Astrocyte of the hippocampus (primary cell): ENCODE results near the gene DTX3.
"Not testable (repeated sequence)": the region's sequence is repeated elsewhere in the genome, so short reads cannot be mapped to it uniquely, and the experiment has no call there.

Experiments used
- DNase-seq: peaks from one replicate; pipeline ENCODE4 v3.0.0; 2011; ENCODE audit warnings: low read depth, low spot score

DTX3 gene

GRCh38 chr12:57606821-57607220, 2.2 kb downstream of the DTX3 start:
- DNase-seq, result no peak

DNA sequence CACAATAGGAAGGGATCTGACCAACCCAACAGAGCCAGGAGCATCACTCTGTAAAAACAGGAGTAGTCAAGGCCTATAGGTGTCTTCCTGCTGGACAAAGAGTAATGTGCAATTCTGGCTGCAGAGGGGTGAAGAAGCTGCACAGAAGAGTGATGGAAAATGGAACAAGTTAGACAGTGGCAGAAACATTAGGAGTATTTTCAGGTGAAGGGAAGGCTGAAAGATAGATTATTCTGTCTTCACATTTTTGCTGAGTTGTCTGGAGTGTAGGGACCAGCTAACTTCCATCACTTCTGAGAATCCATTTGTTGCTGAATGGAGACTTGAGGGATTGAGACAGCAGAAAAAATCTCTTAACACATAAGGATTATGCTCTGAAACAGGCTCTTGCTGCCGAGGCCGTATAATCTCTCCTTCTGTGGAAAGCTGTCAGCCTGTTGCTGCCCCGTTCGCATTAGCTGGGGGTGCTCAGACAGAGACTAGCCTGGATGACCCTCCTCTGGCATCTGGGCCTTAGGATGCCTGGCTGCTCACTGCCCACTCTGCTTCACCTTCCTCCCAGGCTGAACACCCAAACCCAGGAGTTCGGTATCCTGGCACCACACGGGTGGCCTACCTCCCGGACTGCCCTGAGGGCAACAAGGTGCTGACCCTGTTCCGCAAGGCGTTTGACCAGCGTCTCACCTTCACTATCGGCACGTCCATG, 3.5 kb downstream of the DTX3 start:
- no peak for DNase-seq

GRCh38 chr12:57609101-57609780, 4.6 kb downstream of the DTX3 start:
- DNase-seq, result no peak

DNA sequence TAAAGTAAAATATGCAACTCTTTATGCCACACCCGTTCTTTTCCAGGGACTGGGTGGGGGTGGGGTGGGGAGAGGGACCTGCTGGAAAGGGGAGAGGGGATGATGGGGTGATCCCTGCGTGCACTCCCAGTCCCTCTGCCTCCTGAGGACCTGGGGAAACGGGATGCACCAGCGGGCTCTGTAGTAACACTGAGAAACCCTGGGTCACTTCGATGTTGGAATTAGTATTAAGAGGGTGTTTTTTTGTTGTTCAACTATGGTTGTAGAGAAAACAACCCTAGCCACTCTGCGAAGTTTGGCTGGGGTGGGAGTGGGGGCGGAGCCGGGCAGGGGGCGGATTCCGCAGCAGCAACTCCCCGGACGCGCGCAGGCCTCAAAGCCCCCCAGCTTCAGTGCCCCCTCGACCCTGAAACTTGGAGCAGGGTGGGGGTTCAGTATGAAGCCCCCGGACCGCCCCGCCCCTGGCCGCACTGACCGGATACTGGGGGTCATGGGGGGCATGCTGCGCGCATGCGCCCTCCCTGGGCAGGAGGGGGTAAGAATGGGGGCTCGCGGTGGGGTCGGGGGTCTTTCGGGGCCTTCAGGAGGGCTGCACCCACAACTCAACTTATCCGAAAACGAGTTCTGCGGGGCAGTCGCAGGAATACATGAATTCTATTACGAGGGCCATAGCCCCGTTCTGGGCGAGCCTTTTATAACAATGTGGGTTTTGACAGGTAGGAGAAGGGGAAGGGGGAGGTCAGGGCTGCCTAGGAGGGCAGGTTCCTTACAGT, 5.3 kb downstream of the DTX3 start:
- no peak for DNase-seq

DNA sequence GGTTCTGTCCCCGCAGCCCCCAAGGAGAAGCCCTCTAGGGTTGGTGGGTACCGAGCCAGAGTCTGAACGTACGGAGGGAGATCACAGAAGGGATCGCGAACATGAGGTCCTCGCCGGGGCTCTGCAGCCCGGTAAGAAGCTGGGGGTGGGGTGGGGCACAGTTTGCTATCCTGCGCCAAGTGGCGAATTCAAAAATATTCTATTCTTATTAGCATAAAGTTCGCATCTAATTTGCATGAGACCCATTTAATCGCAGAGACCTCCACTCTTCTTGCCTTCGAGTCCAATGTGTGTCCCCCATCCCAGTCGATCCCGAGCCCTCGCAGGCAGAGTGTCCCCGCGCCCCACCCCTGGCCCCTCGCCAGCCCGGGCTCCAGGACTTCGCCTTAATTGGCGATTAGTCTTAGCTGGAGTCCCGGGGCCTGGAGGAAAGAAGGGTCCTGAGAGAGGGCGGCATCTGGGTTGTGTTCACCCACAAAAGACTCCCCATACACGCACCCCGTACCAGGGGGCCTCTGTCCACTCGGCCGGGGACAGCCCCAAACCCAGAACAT, 6.0 kb downstream of the DTX3 start:
- DNase-seq, result peak; percentile 30

GRCh38 chr12:57611108-57611826, 6.6 kb downstream of the DTX3 start, which contains the start of gene ARHGEF25:
TSS of gene ARHGEF25 (plus strand) at chr12:57611435. CDS start at chr12:57611895, 460 bp downstream.
- DNase-seq, result peak; percentile 83

DNA sequence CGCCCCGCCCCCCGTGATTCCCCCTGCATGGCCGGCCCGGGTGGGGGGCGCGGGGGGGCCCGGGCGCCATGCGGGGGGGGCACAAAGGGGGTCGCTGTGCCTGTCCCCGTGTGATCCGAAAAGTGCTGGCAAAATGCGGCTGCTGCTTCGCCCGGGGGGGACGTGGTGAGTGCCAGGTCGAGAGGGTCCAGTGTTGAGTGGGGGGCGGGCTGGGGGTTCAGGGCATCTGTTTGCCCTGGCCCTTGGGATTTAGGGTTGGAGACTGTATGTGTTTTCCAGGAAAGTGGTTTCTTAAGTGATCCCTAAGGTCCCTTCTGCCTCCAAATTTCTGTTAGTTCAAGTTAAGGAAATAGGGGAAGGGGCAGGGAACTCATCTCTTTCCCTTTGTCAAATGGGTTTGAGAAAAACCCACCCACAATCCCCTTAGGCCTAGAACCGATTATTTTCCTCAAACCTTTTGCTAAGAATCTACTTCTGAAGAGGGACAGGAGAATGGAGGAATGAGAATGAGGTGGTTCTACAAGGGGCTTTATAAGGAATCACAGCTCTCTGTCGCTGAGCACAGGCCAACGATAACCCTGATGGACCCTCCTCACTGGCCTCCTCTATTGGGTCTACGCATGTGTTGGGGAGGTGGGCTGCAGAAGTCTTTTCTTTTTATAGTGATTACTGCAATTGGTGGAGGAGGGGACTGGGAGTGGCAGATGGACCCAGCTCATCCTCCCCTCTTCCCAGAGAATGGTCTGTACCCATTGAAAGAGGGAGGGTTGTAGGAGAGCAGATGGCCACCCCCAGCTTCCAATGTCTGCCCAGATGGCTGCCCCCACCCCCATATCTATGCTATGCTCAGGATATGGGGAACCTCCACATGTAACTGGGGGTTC, 7.4 kb downstream of the DTX3 start:
- no peak for DNase-seq

DNA sequence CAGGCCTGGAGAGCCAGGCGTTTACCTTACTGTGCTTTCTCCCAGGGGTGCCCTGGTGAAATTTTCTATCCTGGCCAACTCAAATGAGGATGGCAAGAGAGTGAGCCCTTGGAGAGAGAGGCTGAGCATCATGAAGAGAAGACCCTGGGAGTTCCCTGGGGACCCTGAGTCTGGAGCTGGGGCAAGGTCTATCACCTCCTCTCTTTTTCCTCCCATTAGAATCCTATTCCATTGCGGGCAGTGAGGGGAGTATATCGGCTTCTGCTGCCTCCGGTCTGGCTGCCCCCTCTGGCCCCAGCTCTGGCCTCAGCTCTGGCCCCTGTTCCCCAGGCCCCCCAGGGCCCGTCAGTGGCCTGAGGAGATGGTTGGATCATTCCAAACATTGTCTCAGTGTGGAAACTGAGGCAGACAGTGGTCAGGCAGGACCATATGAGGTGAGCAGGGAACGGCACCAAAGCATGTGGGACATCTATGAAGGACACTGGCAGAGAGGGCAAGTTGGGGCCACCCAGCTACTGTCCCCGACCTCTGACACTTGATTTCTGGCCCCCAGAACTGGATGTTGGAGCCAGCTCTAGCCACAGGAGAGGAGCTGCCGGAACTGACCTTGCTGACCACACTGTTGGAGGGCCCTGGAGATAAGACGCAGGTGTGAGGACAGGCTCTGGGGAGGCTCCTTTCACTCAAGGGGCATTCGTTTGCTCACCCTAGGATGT, 8.2 kb downstream of the DTX3 start:
- DNase-seq, result no peak

DNA sequence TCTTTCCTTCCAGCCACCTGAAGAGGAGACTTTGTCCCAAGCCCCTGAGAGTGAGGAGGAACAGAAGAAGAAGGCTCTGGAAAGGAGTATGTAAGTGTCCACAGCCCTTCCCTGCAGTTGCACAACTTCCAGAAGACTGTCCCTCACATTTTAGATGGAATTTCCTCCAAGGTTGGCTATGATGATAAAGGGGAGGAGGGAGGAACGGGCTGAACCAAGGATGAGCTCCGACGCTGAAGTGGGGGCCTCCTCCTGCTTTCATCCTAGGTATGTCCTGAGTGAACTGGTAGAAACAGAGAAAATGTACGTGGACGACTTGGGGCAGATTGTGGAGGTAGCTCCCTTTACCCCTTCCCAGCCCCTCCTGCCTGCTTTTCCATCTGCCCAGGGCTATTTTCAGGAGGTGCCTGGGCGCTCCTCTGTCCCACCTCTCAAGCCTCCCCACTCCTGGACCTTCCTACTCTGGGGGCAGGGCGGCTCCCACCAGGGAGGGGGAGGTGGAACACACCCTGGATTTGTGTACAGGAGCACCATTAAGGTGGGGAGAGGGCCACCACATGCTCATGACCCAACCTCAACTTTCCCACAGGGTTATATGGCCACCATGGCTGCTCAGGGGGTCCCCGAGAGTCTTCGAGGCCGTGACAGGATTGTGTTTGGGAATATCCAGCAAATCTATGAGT, 8.9 kb downstream of the DTX3 start:
- no peak for DNase-seq

DNA sequence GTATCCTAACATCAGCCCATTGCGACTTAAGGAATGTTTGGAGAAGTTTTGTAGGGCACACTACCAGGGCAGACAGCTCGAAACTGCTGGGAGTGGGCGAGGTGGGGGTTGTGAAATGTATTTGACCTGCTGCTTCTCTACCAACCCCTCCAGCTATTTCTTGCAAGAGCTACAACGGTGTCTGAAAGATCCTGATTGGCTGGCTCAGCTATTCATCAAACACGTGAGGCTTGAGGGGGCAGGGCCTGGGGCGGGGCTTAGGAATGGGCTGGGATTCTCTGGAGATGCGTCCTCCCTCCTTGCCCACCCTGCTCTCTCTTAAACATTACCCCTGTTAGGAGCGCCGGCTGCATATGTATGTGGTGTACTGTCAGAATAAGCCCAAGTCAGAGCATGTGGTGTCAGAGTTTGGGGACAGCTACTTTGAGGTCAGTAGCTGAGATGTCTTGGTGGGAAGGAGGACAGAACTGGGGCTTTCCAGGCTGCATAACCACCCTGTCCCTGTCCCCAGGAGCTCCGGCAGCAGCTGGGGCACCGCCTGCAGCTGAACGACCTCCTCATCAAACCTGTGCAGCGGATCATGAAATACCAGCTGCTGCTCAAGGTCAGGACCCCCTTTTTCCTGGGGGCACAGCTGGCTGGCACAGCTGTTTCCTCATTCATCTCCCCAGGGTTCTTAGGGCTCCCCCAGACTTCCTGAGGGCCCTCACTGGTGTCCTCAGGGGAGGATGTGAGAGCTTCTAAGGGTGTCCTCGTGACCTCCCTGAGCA, 9.7 kb downstream of the DTX3 start:
- DNase-seq, result no peak

- DNase-seq, result no peak
Measured at GRCh38 chr12:57614948-57615500, 10.4 kb downstream of the DTX3 start.

- no peak for DNase-seq
Measured at GRCh38 chr12:57615637-57616036, 11.0 kb downstream of the DTX3 start.

DNA sequence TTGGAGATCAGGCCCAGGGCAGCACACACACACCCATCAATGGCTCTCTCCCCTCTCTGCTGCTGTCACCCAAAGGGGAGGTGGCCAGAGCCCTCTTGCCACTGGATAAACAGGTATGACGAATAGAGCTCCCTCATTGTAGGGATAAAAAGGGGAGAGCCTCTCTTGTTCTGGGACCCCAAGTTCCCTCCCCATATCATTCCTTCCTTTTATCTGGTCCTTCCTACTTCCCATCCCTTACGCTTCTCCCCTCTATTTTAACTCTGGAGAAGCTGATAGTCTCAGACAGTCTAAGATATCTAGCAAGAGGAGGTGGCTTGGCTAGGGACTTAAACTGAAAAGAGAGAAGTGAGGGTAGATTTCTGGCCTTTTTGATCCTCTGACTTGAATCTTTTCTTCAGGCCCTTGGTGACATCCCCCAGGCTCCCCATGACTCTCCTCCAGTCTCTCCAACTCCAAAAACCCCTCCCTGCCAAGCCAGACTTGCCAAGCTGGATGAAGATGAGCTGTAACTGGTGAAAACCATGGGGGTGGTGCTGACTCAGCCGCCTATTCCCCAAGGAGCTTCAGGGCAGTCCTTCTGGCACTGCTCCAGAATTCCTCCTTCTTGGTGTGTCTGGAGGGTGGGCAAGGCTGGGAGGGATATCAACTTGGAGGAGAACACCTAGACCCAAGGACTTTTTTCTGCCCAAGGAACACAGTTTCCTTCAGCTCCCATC, 11.9 kb downstream of the DTX3 start:
- no peak for DNase-seq

DNA sequence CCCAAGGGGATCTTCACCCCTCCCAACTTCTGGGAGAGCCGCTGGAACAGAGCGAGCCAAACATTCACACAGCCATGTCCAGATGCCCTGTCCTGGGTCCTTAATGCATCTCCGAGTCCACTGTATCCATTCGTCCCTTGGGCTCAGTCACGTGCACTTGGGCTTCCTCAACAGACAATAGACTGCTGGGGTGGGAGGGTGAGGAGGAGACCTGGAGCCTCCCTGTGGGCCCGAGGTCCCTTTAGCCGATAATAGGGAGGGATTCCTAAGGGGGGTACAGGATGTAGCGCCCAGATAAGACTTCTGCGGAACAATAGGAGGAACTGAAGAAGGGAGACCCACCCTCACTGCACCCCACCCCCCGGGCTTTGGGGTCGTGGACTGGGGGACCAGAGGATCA, 13.3 kb downstream of the DTX3 start:
- no peak for DNase-seq

- DNase-seq, result not testable (repeated sequence)
Measured at GRCh38 chr12:57618431-57618830, 13.8 kb downstream of the DTX3 start.

GRCh38 chr12:57618966-57619433, 14.4 kb downstream of the DTX3 start:
- DNase-seq, result no peak
